Adrenal gland (tissue), 12 donors: ENCODE data around the gene AGPAT2. TPM values are rescaled to one million over a fixed set of nuclear protein-coding genes. Genes with fewer than 3 reads are reported as not detected.

Source experiments
- DNase-seq, 7 donors: peaks; one replicate each; pipeline ENCODE4 v3.0.0-alpha.2; 2019 to 2020
- H3K27ac ChIP-seq, 5 donors: fragments of 200-600 bp; sonication (generic) in 4 of 5; 1 replicate in 3 of 5; 2 replicates in 2 of 5; pipeline versions ENCODE4 v1.5.1 to v1.8.0; 2016 to 2020; ENCODE audit warnings: mild to moderate bottlenecking in 1 of 5
- H3K27me3 ChIP-seq: fragments of 200-600 bp; 2 replicates; pipeline ENCODE4 v1.8.0; 2021
- H3K36me3 ChIP-seq, 2 donors: fragments of 200-600 bp; replicated peaks in 1 of 2; 1 replicate in 1 of 2; 2 replicates in 1 of 2; pipeline versions ENCODE4 v1.5.1 to v1.8.0; 2018 to 2022
- H3K4me1 ChIP-seq, 2 donors: fragments of 200-600 bp; replicated peaks in 1 of 2; 1 replicate in 1 of 2; 2 replicates in 1 of 2; pipeline versions ENCODE4 v1.5.1 to v1.8.0; 2018 to 2021
- H3K4me3 ChIP-seq, 4 donors: fragments of 200-600 bp; sonication (generic) in 3 of 4; one replicate each; pipeline ENCODE4 v1.5.1; 2016 to 2018
- H3K9me3 ChIP-seq, 3 donors: fragments of 200-600 bp; sonication (generic) in 1 of 3; replicated peaks in 1 of 3; 1 replicate in 2 of 3; 2 replicates in 1 of 3; pipeline versions ENCODE4 v1.5.1 to v1.8.0; 2016 to 2021
- CTCF ChIP-seq, 6 experiments: fragments of 450-650 bp in 4 of 6; fragments of 200-600 bp in 2 of 6; sonication (generic) in 1 of 6; IDR thresholded peaks; 1 replicate in 5 of 6; 2 replicates in 1 of 6; pipeline versions ENCODE4 v1.5.1 to v1.8.0; 2016 to 2021; ENCODE audit warnings: antibody characterized with exemption in 6 of 6, mild to moderate bottlenecking in 2 of 6, moderate library complexity in 1 of 6
- POLR2A ChIP-seq, 2 donors: fragments of 450-650 bp; IDR thresholded peaks; one replicate each; pipeline ENCODE4 v1.6.1; 2017; ENCODE audit warnings: antibody characterized with exemption in 2 of 2, mild to moderate bottlenecking in 2 of 2, moderate library complexity in 1 of 2
- WGBS, 4 donors: extraction: QIAGEN DNeasy Blood & Tissue Kit in 2 of 4; methylation state at CpG; one replicate each; pipeline versions ENCODE4 v1.1.5 to v1.1.7; 2013 to 2017; 5-methylcytosine and 5-hydroxymethylcytosine counted together
- intact Hi-C, 2 donors: fragments of 100-400 bp; cut with DNase I; formaldehyde crosslinking; loops; one replicate each; pipeline versions ENCODE4 v1.14.1 to v1.15.0; 2022 to 2023
- polyA plus RNA-seq, 3 donors: library from polyadenylated mRNA; stranded (reverse); fragments of 200-250 nt in 2 of 3; fragments of 350-450 nt in 1 of 3; fragmentation: Illumina TruSeq in 1 of 3; extraction: RNeasy Lipid Tissue Mini Kit (QIAGEN cat#74804) in 1 of 3; gene quantifications; one replicate each; pipeline ENCODE4 v1.2.3, GENCODE V29; 2013 to 2014
- total RNA-seq, 9 donors: library from RNA; depleted of rRNA in 4 of 9; stranded (reverse); fragments of >200 nt in 4 of 9; fragments of 120-200 nt in 1 of 9; fragmentation: NEBNext Ultra II Directional in 1 of 9; extraction: Animal tissue kit (Norgen Biotek cat#: 25700) in 1 of 9; gene quantifications; one replicate each; pipeline versions ENCODE4 v1.1.0 to v1.2.4, GENCODE V29; 2013 to 2023
- donor health status: healthy with polysubstance abuse.
- donor health status: Bipolar disorder and iron deficiency.
- donor health status: DM: yes; HTN: yes; CAD: no.
- donor health status: DM: no; HTN: no; CAD: no.
- donor health status: DM: no; HTN: no; CAD: no.
- donor health status: DM: yes; HTN: yes; CAD: no.

AGPAT2 gene
- total and polyA plus RNA-seq, 12 donors = 6.4 to 274 (median 48.0) TPM

DNA sequence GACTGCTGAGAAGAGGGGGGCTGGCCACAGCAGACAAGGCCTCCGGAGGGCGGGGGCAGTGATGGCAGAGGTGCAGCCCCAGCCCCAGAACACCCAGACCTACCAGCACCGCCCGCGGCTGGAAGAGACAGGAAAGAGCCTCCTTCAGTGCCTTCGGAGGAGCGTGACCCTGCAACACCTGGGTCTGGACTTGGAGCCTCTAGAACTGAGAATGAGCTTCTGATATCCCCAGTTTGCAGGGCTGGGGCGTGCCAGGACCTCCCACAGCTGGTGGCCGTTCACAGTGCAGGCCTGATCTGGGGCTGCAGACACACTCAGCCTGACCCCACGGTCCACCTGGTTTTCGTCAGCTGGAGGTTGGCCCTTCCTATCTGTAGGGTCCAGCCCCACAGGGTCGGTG, 46.4 kb upstream of the AGPAT2 start:
- intact Hi-C loops = no loop called here
- 88 to 93% (median 90%) methylated on average over 9 to 12 of the region's 12 CpGs for WGBS, 4 donors

GRCh38 chr9:136732444-136733178, 45.4 kb upstream of the AGPAT2 start:
- Histone ChIP-seq H3K4me1 (peaks cover 9 to 13% of the 10 kb centered on the region in 2 donors), H3K9me3 (no peaks in the 10 kb centered on the region), H3K4me3 (no peak overlapping the region), H3K36me3 (no peaks in the 10 kb centered on the region), H3K27ac (no peak overlapping the region), H3K27me3 (no peaks in the 10 kb centered on the region)
- WGBS, 4 donors = 63 to 71% (median 64%) methylated on average over 15 to 16 of the region's 16 CpGs
- no peak for DNase-seq
- TF ChIP-seq CTCF (IDR thresholded peaks at IDR 0.05) (no peak), POLR2A (IDR thresholded peaks at IDR 0.05) (no peak)
- intact Hi-C loops = no loop called here

More for the DNA sequence above, 46.4 kb upstream of the AGPAT2 start:
- Histone ChIP-seq H3K36me3 (no peaks in the 10 kb centered on the region), H3K4me3 (no peak overlapping the region), H3K27me3 (no peaks in the 10 kb centered on the region), H3K27ac (no peak overlapping the region), H3K4me1 (peaks cover 4 to 9% of the 10 kb centered on the region in 2 donors), H3K9me3 (no peaks in the 10 kb centered on the region)
- no peak for TF ChIP-seq POLR2A (IDR thresholded peaks at IDR 0.05)
- TF ChIP-seq CTCF (IDR thresholded peaks at IDR 0.05) = no peak
- no peak for DNase-seq

GRCh38 chr9:136729926-136730325, 42.7 kb upstream of the AGPAT2 start:
- 95 to 100% (median 98%) methylated on average over 3 to 8 of the region's 8 CpGs for WGBS, 4 donors
- no peak overlapping the region for H3K4me3 ChIP-seq
- H3K27ac ChIP-seq = no peak overlapping the region
- no peak for DNase-seq
- TF ChIP-seq CTCF (IDR thresholded peaks at IDR 0.05) (no peak), POLR2A (IDR thresholded peaks at IDR 0.05) (no peak)
- H3K4me1 ChIP-seq = peaks cover 21 to 29% of the 10 kb centered on the region in 2 donors
- peaks cover 0 to 14% of the 10 kb centered on the region in 2 donors for H3K36me3 ChIP-seq
- H3K9me3 ChIP-seq = no peaks in the 10 kb centered on the region
- H3K27me3 ChIP-seq = no peaks in the 10 kb centered on the region
- intact Hi-C loops = no loop called here

GRCh38 chr9:136729144-136729543, 41.9 kb upstream of the AGPAT2 start:
- intact Hi-C loops = no loop called here

More at GRCh38 chr9:136729144-136729543, 41.9 kb upstream of the AGPAT2 start:
- Histone ChIP-seq H3K4me3 (peak overlapping the region in 1 of 4 donors; percentile 84), H3K27ac (no peak overlapping the region), H3K36me3 (peaks cover 0 to 22% of the 10 kb centered on the region in 2 donors), H3K4me1 (peaks cover 21 to 29% of the 10 kb centered on the region in 2 donors), H3K27me3 (no peaks in the 10 kb centered on the region), H3K9me3 (no peaks in the 10 kb centered on the region)
- 78 to 92% (median 86%) methylated on average over 3 to 7 of the region's 7 CpGs for WGBS, 4 donors
- DNase-seq = no peak
- TF ChIP-seq CTCF (IDR thresholded peaks at IDR 0.05) (no peak), POLR2A (IDR thresholded peaks at IDR 0.05) (no peak)
